HG02981 (cell line): ENCODE results near the gene CEBPZOS.

Experiments used
- ATAC-seq: cut with Tn5 transposase; IDR thresholded peaks from one replicate; pipeline ENCODE4 v1.9.1; 2021; ENCODE audit warnings: mild to moderate bottlenecking, moderate library complexity; ENCODE audit not compliant: unreplicated experiment

The CEBPZOS gene

DNA sequence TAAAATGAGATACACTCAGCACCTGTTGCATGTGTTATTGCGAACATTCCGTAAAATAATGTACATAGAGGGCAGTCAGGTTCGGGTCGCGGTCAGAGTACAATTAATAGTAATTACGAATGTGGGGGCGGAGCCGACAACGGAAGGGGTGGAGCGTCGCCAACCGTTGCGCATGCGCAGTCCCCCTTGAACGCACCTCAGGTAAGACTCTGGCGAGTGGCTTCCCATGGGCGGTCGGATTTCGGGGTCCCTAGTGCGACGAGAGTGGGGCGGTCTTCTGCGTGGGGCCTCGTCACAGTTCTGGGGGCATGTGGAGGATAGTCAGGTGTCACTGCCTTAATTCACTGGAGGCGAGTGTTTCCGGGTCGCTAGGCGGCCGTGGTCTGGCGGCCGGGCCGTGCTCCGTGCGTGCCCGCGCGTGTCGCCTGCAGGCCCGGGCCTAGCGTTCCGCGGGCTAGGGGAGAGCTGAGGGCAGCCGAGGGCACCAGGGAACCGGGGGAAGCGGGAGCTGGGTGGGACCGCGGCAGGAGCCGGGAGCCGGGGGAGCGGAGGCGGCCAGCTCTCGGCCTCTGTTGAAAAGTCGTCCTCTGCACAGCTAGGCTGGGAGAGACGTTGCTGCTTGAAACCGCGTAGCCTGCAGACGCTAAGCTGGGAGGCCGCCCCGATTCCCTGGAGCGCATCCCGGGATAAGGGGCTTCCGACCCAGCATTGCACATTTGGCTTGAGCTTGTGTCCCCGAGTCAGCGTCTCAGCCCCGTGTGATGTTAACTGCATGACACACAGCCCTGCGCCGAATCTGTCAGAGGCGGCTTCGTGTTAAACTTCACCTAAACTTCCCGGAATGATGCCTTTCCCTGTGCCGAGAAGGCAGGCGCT lies at the start of gene CEBPZOS:
Gene CEBPZOS, plus strand, starts transcription at position 177 of the 876 bp plus-strand sequence. CDS start 3,209 bp downstream, outside the sequence.
- peak; percentile 82 for ATAC-seq

DNA sequence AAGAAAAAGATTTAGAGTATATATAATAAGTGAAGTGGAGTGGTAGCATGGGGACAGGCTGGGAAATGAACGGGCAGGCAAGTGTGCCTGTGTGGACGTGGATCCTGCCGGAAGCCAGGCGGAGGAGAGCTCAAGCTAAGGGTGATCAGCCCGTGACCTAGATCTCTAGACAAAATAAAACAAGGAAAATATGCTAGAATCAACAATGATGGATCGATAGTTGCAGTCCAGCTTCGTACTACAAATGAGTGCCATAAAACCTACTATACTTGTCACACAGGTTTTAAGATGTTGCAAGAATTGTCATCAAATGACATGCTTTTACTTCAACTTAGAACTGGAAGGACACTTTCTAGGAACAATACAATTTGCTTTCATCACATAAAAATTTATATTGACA lies 48.0 kb upstream of the CEBPZOS start:
- ATAC-seq = no peak

DNA sequence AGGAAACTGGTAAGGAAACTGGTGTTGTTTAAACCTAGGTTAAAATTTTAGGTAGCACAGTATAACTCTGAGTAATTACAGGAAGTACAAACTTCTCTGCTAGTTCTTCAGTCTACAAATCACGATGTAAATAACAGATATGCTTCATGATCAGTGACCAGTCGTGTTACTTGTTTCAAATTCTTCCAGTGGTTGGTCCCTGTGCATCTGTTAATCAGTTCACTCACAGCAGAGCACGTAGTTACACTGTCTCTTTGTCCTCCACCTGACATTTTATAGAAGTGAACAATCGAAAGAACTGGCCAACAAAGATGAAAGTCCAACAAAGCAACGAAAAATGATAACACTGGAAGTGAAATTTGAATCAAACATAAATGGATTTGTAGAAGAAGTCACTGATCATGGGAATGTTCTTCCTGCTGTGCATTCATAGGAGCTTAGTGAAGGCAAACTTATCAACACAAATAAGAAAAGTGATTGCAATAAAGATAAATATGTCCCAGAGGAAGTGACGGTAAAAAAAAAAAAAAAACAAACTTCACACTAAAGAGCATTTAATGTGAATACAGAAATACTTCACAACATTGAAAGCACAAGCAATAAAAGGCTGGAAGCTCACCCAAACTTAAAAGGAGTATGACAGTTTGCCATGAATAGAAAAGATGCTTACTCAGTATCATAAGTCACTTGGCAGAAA lies 46.5 kb upstream of the CEBPZOS start:
- no peak for ATAC-seq

DNA sequence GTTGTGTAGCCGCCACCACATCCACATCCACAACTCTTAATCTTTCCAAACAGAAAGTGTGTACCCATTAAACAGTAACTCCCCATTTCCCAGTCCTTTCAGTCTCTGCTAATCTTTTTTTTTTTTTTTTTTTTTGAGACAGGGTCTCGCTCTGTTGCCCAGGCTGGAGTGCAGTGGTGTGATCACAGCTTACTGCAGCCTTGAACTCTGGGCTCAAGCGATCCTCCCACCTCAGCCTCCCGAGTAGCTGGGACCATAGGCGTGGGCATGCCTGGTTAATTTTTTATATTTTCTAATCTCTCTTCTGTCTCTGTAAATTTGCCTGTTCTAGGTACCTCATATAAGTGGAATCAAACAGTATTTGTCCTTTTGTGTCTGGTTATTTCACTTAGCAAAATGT lies 43.1 kb upstream of the CEBPZOS start:
- no peak for ATAC-seq

DNA sequence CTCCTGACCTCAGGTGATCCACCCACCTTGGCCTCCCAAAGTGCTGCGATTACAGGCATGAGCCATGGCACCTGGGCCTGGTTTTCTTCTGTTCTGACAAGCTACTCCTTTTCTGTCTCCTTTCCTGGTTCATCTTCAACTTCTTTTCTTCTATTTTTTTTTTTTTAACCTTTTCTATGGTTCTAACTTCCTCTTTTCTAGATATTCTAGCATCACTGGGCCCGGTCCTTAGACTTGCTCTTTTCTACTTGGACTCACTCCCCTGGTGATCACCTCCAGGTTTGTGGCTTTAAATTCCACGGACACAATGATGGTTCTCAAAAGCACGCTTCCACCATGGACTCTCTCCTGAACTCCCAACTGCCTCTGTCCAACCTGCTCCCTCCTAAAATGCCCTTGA lies 41.5 kb upstream of the CEBPZOS start:
- ATAC-seq = no peak

DNA sequence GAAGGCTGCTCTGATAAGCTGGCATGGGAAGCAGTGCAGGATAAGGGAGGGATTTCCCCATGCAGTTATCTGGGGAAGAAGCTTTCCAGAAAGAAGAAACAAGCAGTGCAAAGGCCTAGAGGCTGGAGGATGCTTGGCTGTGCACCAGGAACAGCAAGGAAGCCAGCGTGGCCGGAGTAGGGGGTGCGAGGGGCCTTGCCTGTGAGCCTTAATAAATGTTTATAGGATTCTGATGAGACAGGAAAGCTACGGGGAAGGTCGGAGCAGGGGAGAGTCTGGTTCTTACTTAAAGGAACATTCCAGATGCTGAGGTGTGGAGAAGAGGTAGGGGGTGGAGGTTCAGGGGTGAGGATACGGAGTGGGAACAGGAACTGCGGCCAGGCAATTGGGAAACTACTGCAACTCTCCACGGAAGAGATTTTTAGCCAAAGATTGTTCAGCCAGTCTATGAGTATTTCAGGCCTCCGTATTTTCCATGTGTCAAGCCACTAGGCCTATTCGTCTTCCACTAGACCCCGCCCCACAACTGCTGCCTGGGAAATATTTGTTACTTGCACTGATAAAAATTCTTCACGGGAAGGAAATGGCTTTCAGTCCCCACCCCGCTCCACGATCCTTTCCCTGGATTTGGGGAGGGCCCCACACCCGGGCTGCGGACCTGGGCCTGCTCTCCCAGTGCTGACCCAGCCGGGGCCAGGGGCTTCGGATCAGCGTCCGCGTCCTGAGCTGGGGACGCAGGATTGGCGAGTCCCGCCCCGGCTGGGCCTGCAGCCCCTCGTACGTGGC lies 40.0 kb upstream of the CEBPZOS start:
- ATAC-seq = peak; percentile 22

DNA sequence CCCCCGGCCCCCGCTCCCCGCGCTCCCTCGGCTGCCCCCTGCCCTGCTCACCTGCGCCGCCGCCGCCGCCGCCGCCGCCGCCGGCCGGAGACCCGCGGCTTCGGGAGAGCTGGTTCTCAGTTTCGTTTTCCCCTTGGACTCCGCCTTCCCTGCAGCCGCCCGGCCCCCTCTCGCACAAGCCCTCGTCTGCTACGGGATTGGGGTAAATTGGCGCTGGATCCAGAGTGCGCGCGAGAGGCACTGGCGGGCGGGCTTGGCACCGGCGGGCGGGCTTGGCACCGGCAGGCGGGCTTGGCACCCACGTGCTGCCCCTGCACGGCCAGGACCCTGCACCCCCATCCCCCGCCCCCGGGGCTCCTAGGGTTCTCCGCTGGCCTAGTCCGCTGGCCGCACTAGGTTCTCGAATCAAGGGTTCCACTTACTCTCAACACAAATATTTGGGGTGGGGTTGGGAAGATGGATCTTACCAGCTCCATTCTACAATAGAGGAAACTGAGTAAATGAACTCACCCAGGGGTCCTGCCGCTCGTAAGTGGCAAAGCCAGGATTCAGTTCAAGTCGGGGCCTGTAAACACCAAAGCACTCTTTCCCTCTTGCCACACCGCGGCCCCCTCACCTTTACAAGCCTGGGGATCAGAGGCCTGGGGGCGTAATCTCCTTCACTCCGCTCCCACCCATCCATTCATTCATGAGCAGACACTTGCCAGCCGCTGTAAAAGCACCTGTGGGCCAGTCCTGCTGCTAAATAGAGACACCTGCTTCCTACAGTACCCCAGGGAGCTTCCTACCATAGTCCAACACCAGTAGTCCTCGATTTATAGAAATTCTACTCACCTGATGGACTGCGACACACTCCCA lies 39.2 kb upstream of the CEBPZOS start, which contains the start of gene EIF2AK2:
Gene EIF2AK2, minus strand, starts transcription at position 124 of the 858 bp plus-strand sequence. CDS start 9,174 bp downstream, outside the sequence.
- ATAC-seq = peak; percentile 92

DNA sequence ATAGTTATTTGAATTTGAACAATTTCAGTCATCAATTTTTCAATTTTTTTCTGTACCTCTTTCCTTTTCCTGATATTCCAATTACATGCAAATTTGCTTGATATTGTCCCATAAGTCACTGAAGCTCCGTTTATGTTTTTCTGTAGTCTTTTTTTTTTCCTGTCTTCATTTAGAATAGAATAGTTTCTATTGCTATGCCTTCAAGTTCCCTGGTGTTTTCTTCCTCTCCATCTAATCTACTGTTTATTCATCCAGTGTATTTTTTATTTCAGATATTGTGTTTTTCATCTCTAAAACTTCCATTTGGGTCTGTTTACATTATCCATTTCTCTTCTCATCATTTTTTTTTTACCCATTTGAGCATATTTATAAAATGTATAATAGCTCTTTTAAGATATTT lies 31.5 kb upstream of the CEBPZOS start:
- no peak for ATAC-seq

DNA sequence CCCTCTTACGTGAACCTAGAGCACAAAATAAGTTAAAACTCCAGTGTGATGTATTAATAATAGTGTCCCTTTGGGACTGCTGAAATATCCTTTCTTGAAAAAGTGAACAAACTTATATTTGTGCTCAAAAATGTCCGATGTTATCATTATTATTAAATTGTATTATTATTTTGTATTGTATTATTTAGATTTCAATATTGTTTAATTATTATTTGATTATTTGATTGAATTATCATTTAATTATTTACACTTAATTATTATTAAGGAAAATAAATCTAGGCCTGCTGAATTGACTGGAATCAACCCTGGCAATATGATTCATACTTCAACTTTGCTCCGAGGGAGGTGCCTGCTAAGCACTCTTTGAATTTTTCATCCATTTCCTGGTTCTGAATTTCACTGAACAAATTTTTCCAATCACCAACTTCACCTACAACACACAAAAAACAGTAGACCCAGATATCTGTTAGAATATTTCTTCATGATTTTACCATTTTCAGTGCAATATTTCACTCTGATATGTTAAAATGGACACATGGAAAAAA lies 28.6 kb upstream of the CEBPZOS start:
- no peak for ATAC-seq

DNA sequence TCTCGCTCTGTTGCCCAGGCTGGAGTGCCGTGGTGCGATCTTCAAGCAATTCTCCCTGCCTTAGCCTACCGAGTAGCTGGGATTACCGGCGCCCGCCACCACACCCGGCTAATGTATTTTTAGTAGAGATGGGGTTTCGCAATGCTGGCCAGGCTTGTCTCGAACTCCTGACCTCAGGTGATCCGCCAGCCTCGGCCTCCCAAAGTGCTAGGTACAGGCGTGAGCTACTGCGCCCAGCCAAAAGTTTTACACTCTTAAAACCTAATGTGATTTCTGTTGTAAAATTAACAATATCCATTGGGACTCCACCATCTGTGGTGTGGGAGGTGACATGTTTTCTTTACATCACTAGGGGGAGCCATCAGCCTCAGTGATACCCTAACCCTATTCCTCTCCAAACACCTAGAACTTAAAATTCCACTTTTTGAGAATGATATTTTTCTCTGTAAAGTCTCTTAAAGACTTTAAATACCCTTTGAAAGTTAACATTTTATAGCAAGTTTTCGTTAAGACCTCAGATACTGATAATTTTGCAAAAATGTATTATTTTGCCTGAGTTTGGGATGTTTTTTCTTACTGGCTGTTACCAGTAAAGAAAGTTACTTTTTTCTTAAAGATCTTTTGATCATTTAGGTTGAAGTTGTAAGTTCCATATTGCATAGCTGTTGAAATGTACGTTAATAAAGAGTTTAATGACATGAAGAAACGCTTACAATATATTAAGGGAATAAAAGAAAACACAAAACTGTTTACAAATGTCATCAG lies 27.9 kb upstream of the CEBPZOS start:
- peak; percentile 54 for ATAC-seq

DNA sequence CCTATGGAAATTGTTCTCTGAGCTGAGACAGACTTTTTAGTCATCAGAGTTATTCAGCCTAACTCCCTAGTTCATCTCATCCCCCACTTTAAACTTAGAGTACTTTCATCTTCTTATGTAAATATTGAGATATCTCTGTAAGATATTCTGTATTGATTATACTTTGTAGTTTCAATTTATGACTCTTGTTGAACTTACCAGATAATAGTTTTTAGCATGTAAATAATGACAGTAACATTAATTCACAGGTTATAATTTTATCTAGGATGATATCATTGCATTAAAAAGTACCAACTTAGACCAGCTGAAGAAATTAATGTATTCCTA lies 24.7 kb upstream of the CEBPZOS start:
- no peak for ATAC-seq

DNA sequence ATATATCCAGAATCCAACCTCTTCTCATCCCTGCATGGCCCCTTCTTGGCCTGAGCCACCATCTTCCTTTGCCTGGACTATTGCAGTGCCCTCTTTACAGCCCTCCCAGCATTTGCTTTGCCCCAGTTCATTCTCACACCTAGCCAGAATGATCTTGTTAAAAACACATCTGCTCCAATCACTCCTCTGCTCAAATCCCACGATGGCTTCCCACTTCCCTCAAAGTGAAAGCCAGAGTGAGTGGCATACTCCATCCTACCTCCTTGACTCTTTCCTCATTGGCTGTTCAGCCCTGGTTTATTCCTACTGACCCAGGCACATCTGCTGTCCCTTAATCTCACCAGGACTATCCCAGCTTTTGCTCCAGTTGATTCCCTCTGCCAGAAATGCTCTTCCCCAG lies 22.6 kb upstream of the CEBPZOS start:
- ATAC-seq = no peak

DNA sequence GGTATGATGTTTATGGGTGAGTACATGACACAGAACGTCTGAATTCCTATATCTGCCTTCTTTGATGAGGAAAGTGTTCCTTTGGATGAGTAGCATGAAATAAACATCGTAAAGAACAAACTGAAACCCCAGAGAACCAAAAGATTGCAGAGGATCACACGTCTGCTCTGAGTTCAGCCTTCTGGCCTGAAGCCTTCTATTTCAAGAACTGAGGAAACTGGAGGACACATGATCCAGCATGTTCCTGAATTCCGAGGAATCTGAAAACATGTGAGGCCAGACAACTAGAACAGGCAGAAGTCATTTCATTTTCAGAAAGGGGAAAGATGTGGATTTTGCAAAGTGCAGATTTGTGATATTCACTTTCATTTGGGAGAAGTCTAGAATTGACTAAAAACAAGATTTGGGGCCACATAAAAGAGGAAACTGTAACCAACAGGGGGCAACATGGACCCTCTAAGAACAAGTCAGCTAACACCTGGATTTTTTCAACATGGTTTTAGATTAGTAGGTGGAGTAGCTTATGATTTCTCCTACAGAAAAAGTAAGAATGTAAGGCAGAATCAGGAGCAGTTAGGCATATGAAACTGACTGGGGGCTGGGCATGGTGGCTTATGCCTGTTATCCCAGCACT lies 16.2 kb upstream of the CEBPZOS start:
- no peak for ATAC-seq

DNA sequence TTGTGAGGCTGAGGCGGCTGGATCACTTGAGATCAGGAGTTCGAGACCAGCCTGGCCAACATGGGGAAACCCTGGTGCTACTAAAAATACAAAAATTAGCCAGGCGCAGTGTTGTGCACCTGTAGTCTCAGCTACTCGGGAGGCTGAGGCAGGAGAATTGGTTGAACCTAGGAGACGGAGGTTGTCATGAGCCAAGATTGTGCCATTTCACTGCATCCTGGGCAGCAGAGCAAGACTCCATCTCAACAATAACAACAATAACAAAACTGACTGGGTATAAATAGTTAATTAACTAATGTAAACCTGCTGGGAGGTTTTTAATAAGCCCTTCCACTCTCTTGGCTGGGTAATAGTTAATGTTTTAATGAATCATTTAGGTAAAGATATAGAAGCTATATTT lies 15.7 kb upstream of the CEBPZOS start:
- no peak for ATAC-seq

DNA sequence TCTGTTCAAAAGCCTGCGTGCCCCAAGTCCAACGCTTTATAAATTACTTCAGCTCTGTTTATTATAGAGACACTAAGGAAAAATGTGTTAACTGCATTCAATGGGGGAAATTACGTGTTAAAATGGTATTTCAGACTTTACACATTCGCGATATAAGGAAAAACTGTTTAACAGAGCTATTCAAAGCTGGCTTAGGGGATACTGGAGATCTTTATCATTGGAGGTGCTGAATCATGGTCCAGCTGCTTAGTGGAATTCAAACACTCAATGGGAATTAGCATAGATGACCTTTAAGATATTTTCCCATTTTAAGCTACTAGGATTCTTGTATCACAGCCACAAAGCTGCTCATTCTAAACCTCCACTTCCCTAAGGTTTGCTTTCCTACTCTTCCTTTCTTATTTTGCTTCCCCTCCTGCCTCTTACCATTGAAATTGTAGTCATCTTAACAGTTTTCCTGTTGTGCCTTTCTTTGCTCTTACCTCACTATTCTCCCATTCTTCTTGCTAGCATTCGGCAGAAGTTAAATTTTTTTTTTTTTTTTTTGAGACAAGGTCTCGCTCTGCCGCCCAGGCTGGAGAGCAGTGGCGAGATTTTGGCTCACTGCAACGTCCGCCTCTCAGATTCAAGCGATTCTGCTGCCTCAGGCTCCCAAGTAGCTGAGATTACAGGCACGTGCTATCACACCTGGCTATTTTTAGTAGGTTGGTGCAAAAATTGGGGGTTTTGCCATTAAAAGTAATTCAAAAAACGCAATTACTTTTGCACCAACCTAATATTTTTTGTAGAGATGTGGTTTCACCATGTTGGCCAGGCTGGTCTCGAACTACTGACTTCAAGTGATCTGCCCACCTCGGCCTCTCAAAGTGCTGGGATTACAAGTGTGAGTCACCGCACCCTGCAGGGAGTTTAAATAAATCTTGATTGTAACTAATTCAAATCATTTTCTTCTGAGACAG lies 14.3 kb upstream of the CEBPZOS start:
- ATAC-seq = no peak

DNA sequence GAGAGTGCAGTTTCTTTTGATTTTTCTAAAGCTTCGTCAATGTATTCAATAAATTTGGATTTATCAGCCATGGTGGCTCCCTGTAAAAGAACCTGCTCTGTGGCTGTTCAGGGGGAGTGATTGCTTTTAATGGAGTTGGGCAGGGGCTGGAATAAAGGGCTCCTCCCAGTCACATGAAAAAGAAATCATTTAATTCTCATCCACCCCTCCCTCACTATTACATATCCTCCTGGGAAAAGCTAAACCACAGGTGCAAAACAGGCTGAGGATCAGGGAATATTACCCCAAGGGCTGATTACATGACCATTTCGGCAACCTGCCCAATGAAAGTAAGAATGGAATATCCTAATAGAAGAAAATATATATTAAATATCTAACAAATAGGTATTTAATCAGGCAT lies 7.7 kb upstream of the CEBPZOS start, which contains the start of gene SULT6B1:
Gene SULT6B1, minus strand, starts transcription at position 101 of the 400 bp plus-strand sequence. Its CDS starts 30 bp downstream, at position 71.
- ATAC-seq = no peak

DNA sequence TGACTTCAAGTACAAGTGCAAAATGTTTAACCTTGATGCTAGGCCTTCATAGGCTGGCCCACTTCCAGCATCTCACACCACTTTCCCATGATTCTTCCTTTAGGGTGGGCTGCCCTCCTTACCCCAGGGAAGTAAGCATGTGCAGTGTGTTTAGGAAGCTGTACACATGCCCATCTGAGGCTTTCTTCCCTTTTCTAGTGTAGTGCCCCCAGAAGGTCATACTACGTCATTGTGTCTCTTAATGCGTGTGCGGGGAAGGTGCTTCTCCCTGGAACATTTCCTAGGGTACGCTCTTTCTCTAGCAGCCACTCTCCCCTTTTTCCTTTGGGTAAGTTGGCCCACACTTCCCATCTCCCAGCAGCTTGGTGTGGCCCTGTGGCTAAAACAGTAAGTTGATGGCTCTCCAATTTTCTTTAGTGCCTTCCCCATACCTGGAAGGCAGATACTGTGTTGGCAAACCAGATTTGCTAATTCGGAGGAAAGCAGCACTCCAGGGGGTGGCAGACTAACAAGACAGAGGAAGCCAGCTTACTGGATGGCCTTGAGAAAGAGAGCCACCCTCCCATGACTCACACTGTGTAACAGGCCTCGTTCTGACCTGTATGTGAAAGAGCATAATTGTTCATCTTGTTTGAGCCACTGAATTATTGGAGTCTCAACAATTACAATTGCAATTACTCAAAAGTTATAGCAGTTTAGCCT lies 6.7 kb upstream of the CEBPZOS start:
- no peak for ATAC-seq
